GM21515 (cell line): ENCODE data around the gene SLC25A52.
"Not testable (repeated sequence)": the region's sequence is repeated elsewhere in the genome, so short reads cannot be mapped to it uniquely, and the experiment has no call there.

Experiments used
- ATAC-seq: cut with Tn5 transposase; IDR thresholded peaks from one replicate; pipeline ENCODE4 v1.9.1; 2021; ENCODE audit not compliant: unreplicated experiment

The SLC25A52 gene

DNA sequence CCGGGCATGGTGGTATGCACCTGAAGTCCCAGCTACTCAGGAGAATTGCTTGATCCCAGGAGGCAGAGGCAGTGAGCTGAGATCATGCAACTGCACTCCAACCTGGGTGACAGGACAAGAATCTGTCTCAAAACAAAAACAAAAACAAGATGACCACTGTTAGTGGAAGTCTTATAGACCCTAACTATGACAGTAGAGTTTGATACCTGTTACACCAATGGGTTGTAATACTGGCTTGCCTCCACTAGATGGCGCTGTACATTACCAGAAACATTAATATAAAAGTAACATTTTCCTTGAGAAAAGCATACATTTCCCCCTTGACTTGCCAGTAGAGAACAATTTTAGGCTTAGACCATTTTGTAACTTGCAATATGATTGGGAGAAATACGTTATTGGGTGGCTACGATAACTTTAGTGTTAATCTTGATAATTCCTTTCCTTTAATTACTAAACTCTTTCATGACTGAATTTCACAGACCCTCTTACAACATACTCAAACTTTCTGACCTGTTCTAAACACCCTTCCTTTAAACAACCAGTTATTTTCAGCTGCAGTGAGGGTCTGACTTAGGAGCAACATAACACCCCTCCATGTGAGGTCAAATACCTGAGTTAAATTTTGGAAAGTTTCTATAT, 19.5 kb downstream of the SLC25A52 start:
- ATAC-seq = peak; percentile 56

DNA sequence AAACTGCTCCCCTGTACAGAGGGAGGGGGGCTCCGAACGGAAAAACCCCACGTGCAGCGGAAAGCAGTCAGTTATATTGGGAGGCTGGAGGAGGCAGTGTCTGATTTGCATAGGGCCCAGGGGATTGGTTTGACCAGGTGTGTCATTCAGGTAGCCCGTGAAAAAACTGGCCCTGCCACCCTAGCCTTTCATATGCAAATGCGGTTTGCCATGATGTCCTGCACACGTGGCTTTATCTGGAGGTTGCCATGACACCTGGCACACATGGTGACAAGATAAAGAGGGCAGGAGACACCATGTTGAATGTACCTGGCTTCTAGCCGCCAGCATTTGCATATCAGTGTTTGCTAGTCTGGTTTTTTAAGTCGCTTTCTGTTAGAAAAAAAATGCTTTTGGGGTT, 20.5 kb downstream of the SLC25A52 start:
- ATAC-seq = no peak

DNA sequence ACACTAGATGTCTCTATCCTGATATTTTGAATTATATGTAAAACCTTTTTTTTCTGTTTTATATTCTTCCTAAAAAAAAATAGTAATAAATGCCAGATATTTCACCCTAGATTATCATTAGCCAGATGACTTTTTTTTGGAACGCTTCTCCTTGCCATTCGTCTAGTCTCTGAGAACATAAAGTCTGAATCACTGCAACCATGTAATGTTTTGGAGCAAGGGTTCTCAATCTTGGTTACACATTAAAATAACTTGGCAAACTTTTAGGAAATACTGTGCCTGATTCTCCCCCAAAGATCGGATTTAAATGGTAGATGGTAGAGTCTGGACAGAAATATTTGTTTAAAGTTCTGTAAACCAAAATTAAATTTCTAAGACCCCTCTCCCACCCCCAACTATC, 21.0 kb downstream of the SLC25A52 start:
- no peak for ATAC-seq

DNA sequence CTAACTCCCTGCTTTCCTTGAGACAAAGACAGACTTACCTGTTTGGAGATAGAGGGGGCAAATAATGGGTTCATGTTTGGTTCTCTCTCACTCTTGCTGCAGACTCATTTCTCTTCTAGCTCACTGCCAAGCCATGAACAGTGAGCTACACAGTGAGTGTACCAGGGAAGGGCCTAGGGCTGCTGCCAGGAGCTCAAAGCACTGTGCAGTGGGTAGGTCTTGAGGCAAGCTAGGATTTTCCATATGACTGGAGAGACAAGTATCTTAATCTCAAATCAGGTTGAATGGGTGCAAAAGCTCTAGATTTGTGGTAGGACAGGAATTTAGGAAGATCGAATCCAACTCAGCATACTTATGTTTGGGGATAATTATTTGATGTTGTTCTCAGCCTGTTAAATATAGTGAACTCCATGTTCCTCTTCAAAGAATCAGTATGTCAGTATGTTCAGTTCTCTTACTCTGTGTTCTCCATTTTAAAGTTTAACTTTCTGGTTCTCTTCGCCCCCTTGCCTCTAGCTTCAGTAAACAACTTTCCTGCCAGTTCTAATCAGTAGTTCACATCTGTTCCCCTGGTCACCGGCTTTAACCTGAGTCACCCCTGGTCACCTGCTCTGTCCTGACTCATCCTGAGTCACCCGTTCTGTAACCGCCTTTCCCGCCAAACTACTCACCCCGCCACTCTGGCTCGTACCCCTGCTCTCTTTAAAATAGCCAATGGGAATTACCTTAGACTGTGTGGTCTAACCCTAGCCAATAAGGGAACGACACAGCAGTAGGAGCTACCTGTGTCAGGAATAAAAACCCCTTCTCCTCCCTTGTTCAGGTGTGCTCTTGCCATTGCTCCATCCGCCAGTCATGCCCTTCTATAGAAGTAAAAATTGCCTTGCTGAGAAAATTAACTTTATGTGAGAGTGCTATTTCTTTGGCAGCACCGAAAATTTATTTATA, 21.9 kb downstream of the SLC25A52 start:
- no peak for ATAC-seq

DNA sequence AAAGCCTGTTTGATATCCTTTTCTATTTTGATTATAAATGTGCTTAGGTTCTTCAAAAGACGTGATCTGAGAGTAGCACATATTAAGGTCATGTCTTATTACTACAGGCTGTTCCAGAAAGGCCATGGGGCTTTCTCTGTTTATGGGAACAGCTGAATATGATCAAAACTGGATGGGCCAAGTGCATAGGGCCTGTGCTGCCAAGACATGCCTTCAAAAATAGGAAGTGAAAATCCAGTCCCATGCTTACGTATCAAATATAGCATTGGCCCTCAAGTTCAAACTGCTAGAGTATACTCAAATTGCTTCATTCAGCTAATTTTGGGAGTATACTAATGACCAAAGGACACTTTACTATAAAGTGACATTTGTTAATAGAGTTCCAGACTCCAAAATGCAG, 24.1 kb downstream of the SLC25A52 start:
- no peak for ATAC-seq

DNA sequence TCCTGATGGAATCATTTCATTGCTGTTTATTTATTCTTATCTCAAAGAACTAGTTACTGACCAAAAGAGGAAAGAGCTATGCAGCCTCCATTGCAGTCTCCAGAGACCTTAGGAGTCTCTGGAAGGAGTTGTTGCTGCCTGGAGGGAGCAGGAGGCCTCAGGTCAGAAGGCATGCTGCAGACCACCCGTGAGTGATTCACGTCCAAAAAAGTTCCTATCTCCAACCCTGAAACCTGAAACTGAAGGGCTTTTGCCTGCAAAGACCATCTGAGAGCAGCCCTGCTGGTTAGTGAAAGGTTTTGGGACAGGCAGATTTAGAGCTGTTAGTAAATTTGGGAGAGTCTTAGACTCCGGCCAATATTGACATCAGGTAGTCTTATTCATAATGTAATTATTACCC, 29.1 kb downstream of the SLC25A52 start:
- no peak for ATAC-seq

DNA sequence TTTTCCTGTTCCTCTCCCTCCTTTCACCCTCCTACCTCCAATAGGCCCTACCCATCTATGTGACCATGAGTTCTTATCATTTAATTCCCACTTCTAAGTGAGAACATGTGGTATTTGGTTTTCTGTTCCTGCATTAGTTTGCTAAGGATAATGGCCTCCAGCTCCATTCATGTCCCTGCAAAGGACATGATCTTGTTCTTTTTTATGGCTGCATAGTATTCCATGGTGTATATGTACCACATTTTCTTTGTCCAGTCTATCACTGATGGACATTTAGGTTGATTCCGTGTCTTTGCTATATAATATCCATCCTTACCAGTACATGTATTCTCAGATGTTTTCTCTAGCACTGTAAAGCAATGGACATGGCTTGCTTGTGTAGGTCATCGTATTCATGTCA, 31.5 kb downstream of the SLC25A52 start:
- not testable (repeated sequence) for ATAC-seq

DNA sequence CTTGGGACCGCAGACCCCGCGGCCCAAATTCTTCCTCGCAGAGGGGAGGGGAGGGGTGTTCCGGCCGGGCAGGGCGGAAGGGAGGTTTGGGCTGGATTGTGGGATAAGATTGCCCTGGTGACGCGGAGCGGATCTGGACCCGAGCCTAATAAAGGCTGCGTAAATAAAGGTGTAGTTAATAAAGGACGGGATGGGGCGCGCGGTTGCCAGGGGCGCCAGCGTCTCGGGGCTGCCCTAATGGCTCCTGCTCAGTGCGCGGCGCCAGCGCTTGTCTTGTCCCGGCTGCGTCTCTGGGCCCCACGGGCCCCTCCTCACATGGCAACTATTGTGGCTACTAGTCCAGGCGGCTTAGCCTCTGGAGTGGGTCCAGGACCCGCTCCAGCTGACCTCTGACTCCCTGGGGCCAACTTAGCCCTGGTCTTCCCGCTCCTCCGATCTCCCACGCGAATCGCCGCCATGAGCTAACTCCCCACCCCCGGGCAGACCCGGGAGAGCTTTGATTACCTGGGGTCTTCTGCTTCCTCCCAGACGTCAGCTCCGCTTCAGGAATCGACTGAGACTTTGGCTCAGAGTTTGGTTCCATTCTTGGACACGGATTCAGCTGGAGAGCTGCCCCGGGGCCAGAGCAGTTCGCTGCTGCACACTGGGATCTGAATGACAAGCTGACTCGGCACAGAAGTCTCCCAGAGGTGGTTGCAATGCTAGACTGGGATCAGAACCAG, 36.5 kb downstream of the SLC25A52 start:
- no peak for ATAC-seq

DNA sequence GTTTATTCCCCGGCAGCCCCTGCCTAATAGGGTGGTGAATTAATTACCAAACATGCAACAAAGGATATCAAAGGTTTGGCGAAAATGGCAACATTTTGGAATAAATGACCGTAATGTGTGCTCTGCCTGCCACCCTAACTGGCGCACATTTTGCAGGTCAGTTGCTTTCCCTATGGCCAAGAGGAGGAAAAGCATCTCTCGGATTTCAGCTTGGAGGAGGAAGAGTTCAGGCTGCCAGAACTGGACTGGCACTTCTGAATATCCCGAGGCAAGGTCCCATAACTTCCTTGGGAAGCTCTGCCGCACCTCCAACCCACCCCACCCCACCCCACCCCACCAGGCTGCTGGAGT, 37.1 kb downstream of the SLC25A52 start:
- ATAC-seq = no peak

DNA sequence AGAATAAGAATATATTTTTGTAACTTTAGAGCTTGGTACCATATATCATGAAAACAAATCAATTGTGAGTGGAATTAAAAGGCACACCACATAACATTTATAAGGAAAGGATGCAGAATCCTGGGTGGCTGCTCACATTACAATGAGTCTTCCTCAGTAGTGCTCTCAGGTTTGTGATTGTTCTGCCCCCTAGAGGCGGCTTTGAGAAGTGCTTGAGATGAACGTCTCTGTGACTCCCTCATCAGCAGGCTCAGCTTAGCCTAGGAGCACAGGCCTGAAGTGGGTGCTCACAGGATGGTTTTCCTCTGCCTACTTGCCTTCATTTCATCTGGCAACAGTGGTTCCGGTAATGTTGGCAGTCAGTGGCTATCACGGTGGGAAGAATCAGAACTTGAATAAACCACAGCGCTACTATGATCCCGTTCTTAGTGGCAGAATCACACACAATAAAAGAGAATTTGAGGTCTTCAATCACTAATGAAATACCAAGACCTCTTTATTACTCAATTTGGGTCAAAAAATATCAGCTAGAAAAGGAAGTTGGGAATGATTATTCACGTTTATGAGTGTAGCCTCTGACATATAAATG, 38.2 kb downstream of the SLC25A52 start:
- peak; percentile 96 for ATAC-seq

DNA sequence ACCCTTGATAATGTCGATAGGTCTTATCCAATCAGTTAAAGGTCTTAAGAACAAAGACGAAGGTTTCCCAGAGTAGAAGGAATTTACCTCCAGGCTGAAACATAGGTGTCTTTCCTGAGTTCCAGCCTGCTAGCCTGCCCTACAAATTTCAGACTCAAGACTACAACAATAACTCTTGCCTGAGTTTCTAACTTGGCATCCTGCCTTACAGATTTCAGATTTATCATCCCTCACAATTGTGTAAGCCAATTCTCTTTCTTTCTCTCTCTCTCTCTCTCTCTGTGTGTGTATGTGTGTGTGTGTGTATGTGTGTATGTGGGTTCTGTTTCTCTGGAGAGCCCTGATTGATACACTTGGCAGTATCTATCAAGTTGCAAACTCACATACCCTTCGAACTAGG, 39.1 kb downstream of the SLC25A52 start:
- no peak for ATAC-seq

DNA sequence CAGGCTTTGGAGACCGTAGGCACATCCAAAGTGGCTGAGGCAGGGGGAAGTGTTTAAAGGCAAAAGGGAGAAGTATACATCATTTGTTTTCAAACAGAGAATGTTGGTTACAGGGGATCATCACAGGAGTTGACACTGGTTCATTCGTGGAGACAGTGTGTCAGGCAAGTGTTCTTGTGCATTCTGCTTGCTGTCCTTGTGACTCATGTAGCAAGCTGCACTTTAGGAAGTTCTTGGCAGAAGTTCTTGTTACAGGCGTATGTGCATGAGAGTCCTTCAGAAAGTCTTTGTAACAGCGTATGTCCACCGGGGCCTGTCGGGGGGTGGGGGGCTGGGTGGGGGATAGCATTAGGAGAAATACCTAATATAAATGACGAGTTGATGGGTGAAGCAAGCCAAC, 39.8 kb downstream of the SLC25A52 start:
- ATAC-seq = no peak

DNA sequence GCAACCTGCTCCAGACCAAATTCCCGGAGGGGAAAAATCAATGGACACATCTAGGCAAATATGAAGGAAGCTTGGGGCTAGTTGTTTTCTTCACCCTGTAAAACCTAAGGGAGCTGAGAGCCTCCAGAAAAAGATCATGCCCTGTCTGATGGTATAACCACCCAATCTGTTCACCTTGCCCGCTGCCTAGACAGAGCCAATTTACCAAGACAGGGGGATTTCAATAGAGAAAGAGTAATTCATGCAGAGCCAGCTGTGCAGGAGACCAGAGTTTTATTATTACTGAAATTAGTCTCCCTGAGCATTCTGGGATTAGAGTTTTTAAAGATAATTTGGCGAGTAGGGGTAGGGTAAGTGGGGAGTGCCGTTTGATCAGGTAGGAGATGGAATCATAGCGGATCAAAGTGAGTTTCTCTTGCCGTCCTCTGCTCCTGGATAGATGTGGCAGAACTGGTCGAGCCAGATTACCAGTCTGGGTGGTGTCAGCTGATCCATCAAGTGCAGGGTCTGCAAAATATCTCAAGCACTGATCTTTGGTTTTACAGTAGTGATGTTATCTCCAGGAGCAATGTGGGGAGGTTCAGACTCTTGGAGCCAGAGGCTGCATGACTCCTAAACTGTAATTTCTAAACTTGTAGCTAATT, 41.2 kb downstream of the SLC25A52 start:
- no peak for ATAC-seq

DNA sequence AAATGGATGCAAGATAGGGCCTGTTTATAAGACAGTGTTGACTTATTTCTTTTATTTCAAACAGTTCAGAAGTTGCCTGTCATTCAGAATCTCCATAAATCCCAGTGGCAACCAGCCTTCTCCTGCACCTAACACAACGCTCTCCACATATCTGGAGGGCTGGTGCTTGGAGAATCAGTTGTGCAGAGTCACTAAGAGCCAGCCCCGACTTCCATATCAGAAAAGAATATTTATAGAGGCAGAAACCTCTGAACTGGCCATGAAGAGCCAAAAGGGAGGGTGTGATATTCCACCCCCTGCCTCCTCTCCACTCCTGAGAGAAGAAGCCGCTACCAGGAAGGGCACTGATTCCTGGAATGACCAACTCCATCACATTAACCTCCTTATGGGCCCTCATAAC, 42.3 kb downstream of the SLC25A52 start:
- no peak for ATAC-seq

DNA sequence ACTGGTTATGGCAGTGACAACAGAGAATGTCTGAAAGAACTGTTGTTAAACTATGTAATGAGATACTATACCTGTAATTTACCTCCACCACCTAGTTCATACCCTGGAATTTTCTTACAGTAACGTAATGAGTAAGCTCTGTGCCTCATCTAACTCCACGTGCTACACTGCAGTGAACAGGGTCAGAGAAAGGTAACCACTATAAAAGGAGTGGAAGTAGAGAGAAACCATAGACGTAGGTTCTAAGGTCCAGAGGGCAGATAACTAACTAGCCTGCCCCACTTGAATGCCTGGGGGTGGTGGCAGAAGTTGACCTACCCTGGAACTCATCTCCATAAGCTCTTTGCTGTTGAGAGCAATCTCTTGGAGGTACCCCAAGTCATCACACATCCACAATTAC, 44.3 kb downstream of the SLC25A52 start:
- ATAC-seq = no peak

DNA sequence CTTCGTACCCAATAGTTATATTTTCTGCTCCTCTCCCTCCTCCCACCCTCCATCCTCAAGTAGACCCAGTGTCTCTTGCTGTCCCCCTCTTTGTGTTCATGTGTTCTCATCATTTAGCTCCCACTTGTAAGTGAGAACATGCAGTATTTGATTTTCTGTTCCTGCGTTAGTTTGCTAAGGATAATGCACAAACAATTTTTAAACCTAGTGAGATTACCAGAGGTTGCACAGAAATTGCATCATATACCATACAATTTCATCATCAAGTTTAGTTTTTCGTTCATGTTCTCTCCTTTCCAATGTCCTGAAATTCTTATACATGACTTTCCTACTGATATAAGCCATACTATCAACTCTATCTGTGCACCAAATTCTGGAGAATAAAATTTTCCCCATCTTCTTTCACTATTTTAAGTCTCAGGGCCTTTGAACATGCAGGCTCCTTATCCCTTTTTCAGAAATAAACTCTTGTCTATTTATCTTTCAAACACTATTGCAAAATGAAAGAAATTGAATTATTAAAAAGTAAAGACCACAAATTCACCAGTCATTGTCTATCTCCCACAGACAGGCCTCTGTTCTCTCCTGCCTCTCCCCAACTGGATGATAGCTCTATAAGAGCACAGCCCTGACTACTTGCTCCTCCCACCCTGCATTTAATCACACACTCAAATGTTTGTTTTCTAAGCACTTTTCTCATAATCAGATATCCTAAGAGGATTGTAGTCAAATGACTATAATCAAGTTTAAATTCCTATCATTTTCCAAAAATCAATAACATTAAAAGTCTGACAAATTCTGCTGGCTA, 49.1 kb downstream of the SLC25A52 start:
- no peak for ATAC-seq

DNA sequence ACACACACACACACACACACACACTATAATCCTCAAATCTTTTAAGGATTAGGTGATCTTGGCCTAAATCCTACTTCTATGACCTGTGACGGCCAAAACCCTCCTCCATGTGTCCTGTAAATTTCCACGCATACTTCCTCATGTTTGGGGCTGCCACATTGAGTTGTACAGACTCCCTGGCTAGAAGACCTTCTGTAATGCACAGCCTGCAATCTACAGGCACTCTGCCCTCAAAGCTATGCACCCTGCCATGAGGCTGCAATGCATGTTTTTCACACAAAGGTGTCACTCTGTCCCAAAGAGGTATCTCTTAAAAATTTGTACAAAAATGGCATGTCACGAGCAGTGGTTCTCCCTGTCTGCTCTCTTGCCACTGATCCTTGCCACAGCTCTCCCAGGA, 49.9 kb downstream of the SLC25A52 start:
- no peak for ATAC-seq
